HepG2 (cell line): ENCODE data around the gene RCC1. TPM values are rescaled to one million over a fixed set of nuclear protein-coding genes. Genes with fewer than 3 reads are reported as not detected.

Source experiments
- AGO2 ChIP-seq: fragments of 200-400 bp; formaldehyde crosslinking; optimal IDR thresholded peaks from 2 replicates; pipeline ENCODE3; 2017; ENCODE audit warnings: mild to moderate bottlenecking, low read depth, low read length, moderate library complexity
- ASH2L ChIP-seq: fragments of 300-600, 200-600 bp; sonication (generic); IDR thresholded peaks from 2 replicates; pipeline ENCODE4 v1.7.0; 2017; ENCODE audit warnings: low read depth, mild to moderate bottlenecking, moderate library complexity, mixed read lengths, low read length; ENCODE audit not compliant: insufficient read length
- CHCHD3 ChIP-seq: sonication (generic); formaldehyde crosslinking; IDR thresholded peaks from 2 replicates; pipeline ENCODE4 v1.8.0; 2022; ENCODE audit warnings: mild to moderate bottlenecking, missing genetic modification reagents, moderate library complexity
- FOXK1 ChIP-seq: sonication (generic); formaldehyde crosslinking; IDR thresholded peaks from 2 replicates; pipeline ENCODE4 v1.4.0; 2020; ENCODE audit warnings: low read depth, missing genetic modification reagents, borderline replicate concordance
- IKZF5 ChIP-seq: IDR thresholded peaks from 2 replicates; pipeline ENCODE4 v1.6.1; 2018; ENCODE audit warnings: missing genetic modification reagents, mild to moderate bottlenecking, missing compliant biosample characterization
- KLF13 ChIP-seq: sonication (generic); formaldehyde crosslinking; IDR thresholded peaks from 2 replicates; pipeline ENCODE4 v1.4.0; 2020; ENCODE audit warnings: mild to moderate bottlenecking, missing genetic modification reagents
- NONO ChIP-seq, 2 experiments: fragments of 450-650 bp in 1 of 2; sonication (generic) in 1 of 2; formaldehyde crosslinking in 1 of 2; IDR thresholded peaks in 1 of 2; conservative IDR thresholded peaks in 1 of 2; 2 replicates each; pipeline versions ENCODE4 v1.6.1 to v1.8.0; 2017 to 2022; ENCODE audit warnings: mild to moderate bottlenecking in 1 of 2, missing genetic modification reagents in 1 of 2, moderate library complexity in 1 of 2
- PRPF4 ChIP-seq: fragments of 200-400 bp; formaldehyde crosslinking; IDR thresholded peaks from 2 replicates; pipeline ENCODE4 v1.6.1; 2016; ENCODE audit warnings: low read length, low read depth; ENCODE audit not compliant: poor library complexity, severe bottlenecking
- SIN3A ChIP-seq: IDR thresholded peaks from 2 replicates; pipeline ENCODE4 v1.6.1; 2011; ENCODE audit warnings: low read depth, mild to moderate bottlenecking, control low read depth, low read length, borderline replicate concordance
- TEAD3 ChIP-seq: optimal IDR thresholded peaks from 2 replicates; pipeline ENCODE3; 2016; ENCODE audit warnings: borderline replicate concordance
- ZBTB7B ChIP-seq: sonication (generic); formaldehyde crosslinking; IDR thresholded peaks from 2 replicates; pipeline ENCODE4 v1.4.0; 2020; ENCODE audit warnings: missing genetic modification reagents
- ZNF44 ChIP-seq: sonication (generic); formaldehyde crosslinking; IDR thresholded peaks from 2 replicates; pipeline ENCODE4 v1.5.1; 2020; ENCODE audit warnings: mild to moderate bottlenecking, missing genetic modification reagents
- ZNF574 ChIP-seq: sonication (generic); formaldehyde crosslinking; IDR thresholded peaks from 2 replicates; pipeline ENCODE4 v1.4.0; 2020; ENCODE audit warnings: missing genetic modification reagents
- ZNF646 ChIP-seq: sonication (generic); formaldehyde crosslinking; IDR thresholded peaks from 2 replicates; pipeline ENCODE4 v1.9.0; 2021; ENCODE audit warnings: mild to moderate bottlenecking, missing genetic modification reagents
- ZNF672 ChIP-seq: sonication (generic); formaldehyde crosslinking; IDR thresholded peaks from 2 replicates; pipeline ENCODE4 v1.8.1; 2022; ENCODE audit warnings: missing genetic modification reagents
- ZNF768 ChIP-seq: sonication (generic); formaldehyde crosslinking; IDR thresholded peaks from 2 replicates; pipeline ENCODE4 v1.4.0; 2020; ENCODE audit warnings: missing genetic modification reagents
- ZNF850 ChIP-seq: sonication (generic); formaldehyde crosslinking; conservative IDR thresholded peaks from 2 replicates; pipeline ENCODE4 v1.9.0; 2021; ENCODE audit warnings: mild to moderate bottlenecking, missing genetic modification reagents
- polyA plus RNA-seq, 8 experiments: library from polyadenylated mRNA; depleted of rRNA in 3 of 8; stranded (reverse) in 7 of 8; unstranded in 1 of 8; fragments of >200 nt; fragmentation: Illumina TruSeq in 4 of 8; extraction: Trizol in 4 of 8; gene quantifications; 2 replicates each; pipeline versions ENCODE4 v1.2.1 to v1.2.3, GENCODE V29; 2011 to 2016; ENCODE audit warnings: low read depth in 4 of 8, missing spikeins in 1 of 8, mixed read lengths in 1 of 8; ENCODE audit not compliant: insufficient read depth in 1 of 8
- total RNA-seq, 5 experiments: library from RNA; depleted of rRNA; stranded (reverse); fragments of >200 nt; fragmentation: Illumina TruSeq; extraction: Trizol; gene quantifications; 2 replicates each; pipeline ENCODE4 v1.2.3, GENCODE V29; 2016; ENCODE audit warnings: low read depth in 1 of 5

RCC1 gene
- total and polyA plus RNA-seq, 2 of the 13 experiments (the other 11 are each of a cell fraction or from before 2014, with no cell fraction given) = 47.2 to 80.8 TPM

- TF ChIP-seq ZNF574 (CRISPR knock-in tag) (no peak), ZNF44 (CRISPR knock-in tag) (no peak), FOXK1 (CRISPR knock-in tag) (no peak), ASH2L (peak; percentile 14), CHCHD3 (CRISPR knock-in tag) (no peak), ZNF768 (CRISPR knock-in tag) (no peak), KLF13 (CRISPR knock-in tag) (no peak), ZNF850 (CRISPR knock-in tag) (no peak), NONO (IDR thresholded peaks at IDR 0.05) (no peak), NONO (CRISPR knock-in tag; conservative IDR thresholded peaks at IDR 0.05) (peak; percentile 69), PRPF4 (no peak), SIN3A (0 out of 2 replicates have a peak, but pooled peaks have one; percentile 32), ZNF672 (CRISPR knock-in tag) (0 out of 2 replicates have a peak, but pooled peaks have one; percentile 42), IKZF5 (no peak), AGO2 (peak; percentile 66), ZNF646 (CRISPR knock-in tag) (no peak), TEAD3 (CRISPR knock-in tag) (no peak), ZBTB7B (CRISPR knock-in tag) (no peak)
These were observed 72.1 kb downstream of the RCC1 start (continued) for GRCh38 chr1:28577738-28578536.
